Measurements from ENCODE around the gene RIMOC1. TPM values are rescaled to one million over a fixed set of nuclear protein-coding genes. Genes with fewer than 3 reads are reported as not detected.
A peak's percentile ranks its signal among the peaks of the same experiment; 100 is the strongest.

RIMOC1 gene
- total and polyA plus RNA-seq, 9 donors, result 10.5 to 18.2 (median 14.0) TPM

DNA sequence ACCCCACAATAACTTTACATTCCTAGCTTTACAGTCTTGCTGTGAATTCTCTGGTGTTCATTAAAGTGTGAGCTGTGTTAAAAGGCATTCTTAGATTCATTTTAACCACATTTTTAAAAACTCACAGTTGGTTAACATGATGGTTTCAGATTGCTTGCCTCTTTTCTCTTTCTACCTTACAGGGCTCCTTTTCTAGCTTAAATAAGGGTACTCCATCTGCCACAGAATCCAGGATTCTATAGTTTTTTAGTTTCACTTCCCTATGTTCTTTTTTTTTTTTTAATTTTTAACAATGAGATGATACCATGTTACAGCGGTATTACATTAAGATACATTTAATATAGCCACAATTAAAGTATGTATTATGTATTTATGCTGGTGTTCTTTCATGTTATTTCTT, 17.0 kb downstream of the RIMOC1 start:
- Histone ChIP-seq H3K36me3 (ENCODE audit: control insufficient read depth, insufficient read depth, low read length) (peaks cover 15% of the 10 kb centered on the region), H3K9me3 (replicated peaks; ENCODE audit: control insufficient read depth, low read depth, low read length) (no peaks in the 10 kb centered on the region), H3K4me3 (ENCODE audit: low read length) (no peak overlapping the region), H3K4me1 (ENCODE audit: control insufficient read depth, insufficient read depth, low read length) (peaks cover 4% of the 10 kb centered on the region), H3K27me3 (ENCODE audit: control insufficient read depth, insufficient read depth, low read length) (no peaks in the 10 kb centered on the region), H3K27ac (ENCODE audit: low read length) (no peak overlapping the region)
- DNase-seq, result no peak
- no CpG with 5 or more reads among the region's 1 CpG for whole genome bisulfite sequencing (ENCODE audit: insufficient coverage)

DNA sequence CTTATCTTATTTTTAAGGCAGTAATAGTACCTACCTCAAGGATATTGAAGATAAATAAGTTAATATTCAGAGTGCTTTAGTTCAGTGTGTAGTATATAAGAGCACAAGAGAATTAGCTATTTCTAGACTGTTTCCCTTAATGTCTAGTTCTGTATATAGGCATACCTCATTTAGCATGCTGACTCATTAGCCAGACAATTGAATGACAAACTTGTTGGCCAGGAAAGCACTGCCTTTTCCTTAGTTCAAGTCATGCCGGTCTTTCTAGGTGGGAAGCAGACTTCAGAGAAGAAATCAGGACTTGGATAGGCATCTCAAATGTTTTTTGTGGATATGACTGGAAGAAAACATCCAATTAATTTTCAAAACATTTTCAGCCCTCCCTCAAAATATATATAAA, 17.7 kb downstream of the RIMOC1 start:
- Histone ChIP-seq H3K36me3 (ENCODE audit: control insufficient read depth, insufficient read depth, low read length) (peaks cover 15% of the 10 kb centered on the region), H3K27ac (ENCODE audit: low read length) (no peak overlapping the region), H3K4me1 (ENCODE audit: control insufficient read depth, insufficient read depth, low read length) (peaks cover 4% of the 10 kb centered on the region), H3K4me3 (ENCODE audit: low read length) (no peak overlapping the region), H3K27me3 (ENCODE audit: control insufficient read depth, insufficient read depth, low read length) (no peaks in the 10 kb centered on the region), H3K9me3 (replicated peaks; ENCODE audit: control insufficient read depth, low read depth, low read length) (no peaks in the 10 kb centered on the region)
- WGBS (ENCODE audit: insufficient coverage), result no CpG with 5 or more reads among the region's 1 CpG
- DNase-seq, result no peak

DNA sequence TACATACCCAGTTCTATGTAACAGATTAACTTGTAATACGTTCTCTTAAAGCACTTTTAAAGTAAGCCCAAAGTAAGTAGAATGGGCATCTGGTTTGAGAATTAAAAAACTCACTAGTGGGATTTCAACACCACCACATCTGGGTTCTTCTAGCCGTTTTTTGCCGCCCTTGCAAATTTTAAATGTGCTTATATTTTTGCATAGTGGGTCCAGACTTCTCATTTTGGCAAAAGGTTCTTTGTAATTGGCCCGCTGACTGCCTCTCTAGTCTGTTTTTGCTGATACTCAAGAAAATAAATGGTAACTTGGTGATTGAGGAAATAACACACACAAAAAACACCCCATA, 20.4 kb downstream of the RIMOC1 start:
- no peaks in the 10 kb centered on the region for H3K9me3 ChIP-seq (replicated peaks; ENCODE audit: control insufficient read depth, low read depth, low read length)
- H3K36me3 ChIP-seq (ENCODE audit: control insufficient read depth, insufficient read depth, low read length), result peaks cover 2% of the 10 kb centered on the region
- no peaks in the 10 kb centered on the region for H3K27me3 ChIP-seq (ENCODE audit: control insufficient read depth, insufficient read depth, low read length)
- H3K4me3 ChIP-seq (ENCODE audit: low read length), result peak overlapping the region; percentile 75
- DNase-seq, result no peak
- no CpG with 5 or more reads among the region's 4 CpGs for WGBS (ENCODE audit: insufficient coverage)
- peaks cover 4% of the 10 kb centered on the region for H3K4me1 ChIP-seq (ENCODE audit: control insufficient read depth, insufficient read depth, low read length)
- peak overlapping the region; percentile 86 for H3K27ac ChIP-seq (ENCODE audit: low read length)

GRCh38 chr5:41924872-41925554, 20.9 kb downstream of the RIMOC1 start, which contains the start of gene FBXO4:
Gene FBXO4 (plus strand): TSS chr5:41925281. CDS start chr5:41925310, 29 bp downstream.
- Histone ChIP-seq H3K27me3 (ENCODE audit: control insufficient read depth, insufficient read depth, low read length) (no peaks in the 10 kb centered on the region), H3K9me3 (replicated peaks; ENCODE audit: control insufficient read depth, low read depth, low read length) (no peaks in the 10 kb centered on the region), H3K4me3 (ENCODE audit: low read length) (peak within 1 kb of the TSS; percentile 75), H3K27ac (ENCODE audit: low read length) (peak within 1 kb of the TSS; percentile 86), H3K36me3 (ENCODE audit: control insufficient read depth, insufficient read depth, low read length) (no peaks in the 10 kb centered on the region), H3K4me1 (ENCODE audit: control insufficient read depth, insufficient read depth, low read length) (peaks cover 4% of the 10 kb centered on the region)
- under 1% methylated on average over 59 of the region's 60 CpGs for WGBS (ENCODE audit: insufficient coverage)
- peak; percentile 91 for DNase-seq

GRCh38 chr5:41925555-41925951, 21.4 kb downstream of the RIMOC1 start:
- no peaks in the 10 kb centered on the region for H3K9me3 ChIP-seq (replicated peaks; ENCODE audit: control insufficient read depth, low read depth, low read length)
- peak overlapping the region; percentile 86 for H3K27ac ChIP-seq (ENCODE audit: low read length)
- DNase-seq, result peak; percentile 63
- H3K36me3 ChIP-seq (ENCODE audit: control insufficient read depth, insufficient read depth, low read length), result no peaks in the 10 kb centered on the region
- H3K4me3 ChIP-seq (ENCODE audit: low read length), result peak overlapping the region; percentile 75
- WGBS (ENCODE audit: insufficient coverage), result 0% methylated on average over 15 of the region's 18 CpGs
- H3K4me1 ChIP-seq (ENCODE audit: control insufficient read depth, insufficient read depth, low read length), result peaks cover 4% of the 10 kb centered on the region
- H3K27me3 ChIP-seq (ENCODE audit: control insufficient read depth, insufficient read depth, low read length), result no peaks in the 10 kb centered on the region

- no peaks in the 10 kb centered on the region for H3K36me3 ChIP-seq (ENCODE audit: control insufficient read depth, insufficient read depth, low read length)
- WGBS (ENCODE audit: insufficient coverage), result no CpG with 5 or more reads among the region's 4 CpGs
Observed at GRCh38 chr5:41927604-41928003, 23.5 kb downstream of the RIMOC1 start.

GRCh38 chr5:41929035-41929434, 24.9 kb downstream of the RIMOC1 start:
- Histone ChIP-seq H3K36me3 (ENCODE audit: control insufficient read depth, insufficient read depth, low read length) (no peaks in the 10 kb centered on the region), H3K9me3 (replicated peaks; ENCODE audit: control insufficient read depth, low read depth, low read length) (no peaks in the 10 kb centered on the region), H3K4me1 (ENCODE audit: control insufficient read depth, insufficient read depth, low read length) (peaks cover 4% of the 10 kb centered on the region), H3K27me3 (ENCODE audit: control insufficient read depth, insufficient read depth, low read length) (no peaks in the 10 kb centered on the region), H3K4me3 (ENCODE audit: low read length) (no peak overlapping the region), H3K27ac (ENCODE audit: low read length) (no peak overlapping the region)
- DNase-seq, result no peak

More at GRCh38 chr5:41927604-41928003, 23.5 kb downstream of the RIMOC1 start:
- Histone ChIP-seq H3K4me1 (ENCODE audit: control insufficient read depth, insufficient read depth, low read length) (peaks cover 4% of the 10 kb centered on the region), H3K9me3 (replicated peaks; ENCODE audit: control insufficient read depth, low read depth, low read length) (no peaks in the 10 kb centered on the region), H3K27me3 (ENCODE audit: control insufficient read depth, insufficient read depth, low read length) (no peaks in the 10 kb centered on the region), H3K27ac (ENCODE audit: low read length) (no peak overlapping the region), H3K4me3 (ENCODE audit: low read length) (no peak overlapping the region)
- DNase-seq, result no peak

DNA sequence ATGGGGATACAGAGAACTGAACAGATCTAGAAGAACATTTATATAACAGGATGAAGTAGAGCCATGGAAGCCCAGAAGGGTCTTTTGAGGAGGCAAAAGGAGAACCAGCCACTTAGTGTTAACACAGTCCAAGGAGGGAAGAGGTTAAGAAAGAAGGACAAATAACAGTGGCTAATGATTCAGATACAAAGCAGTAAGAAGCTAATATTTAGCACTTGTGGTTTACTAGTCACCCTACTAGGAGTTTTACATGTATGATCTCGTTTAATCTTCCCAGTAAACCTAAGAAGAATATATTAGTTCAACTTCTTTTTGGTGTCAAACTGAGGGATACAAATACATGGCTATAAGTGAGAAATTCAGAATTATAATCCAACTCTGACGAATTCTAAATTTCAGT, 28.6 kb downstream of the RIMOC1 start:
- no peaks in the 10 kb centered on the region for H3K27me3 ChIP-seq (ENCODE audit: control insufficient read depth, insufficient read depth, low read length)
- H3K36me3 ChIP-seq (ENCODE audit: control insufficient read depth, insufficient read depth, low read length), result peaks cover 4% of the 10 kb centered on the region
- H3K4me3 ChIP-seq (ENCODE audit: low read length), result no peak overlapping the region
- H3K9me3 ChIP-seq (replicated peaks; ENCODE audit: control insufficient read depth, low read depth, low read length), result no peaks in the 10 kb centered on the region
- no peaks in the 10 kb centered on the region for H3K4me1 ChIP-seq (ENCODE audit: control insufficient read depth, insufficient read depth, low read length)
- no peak overlapping the region for H3K27ac ChIP-seq (ENCODE audit: low read length)
- DNase-seq, result no peak
- WGBS (ENCODE audit: insufficient coverage), result no CpG with 5 or more reads among the region's 2 CpGs

GRCh38 chr5:41935544-41935943, 31.4 kb downstream of the RIMOC1 start:
- Histone ChIP-seq H3K27ac (ENCODE audit: low read length) (no peak overlapping the region), H3K36me3 (ENCODE audit: control insufficient read depth, insufficient read depth, low read length) (peaks cover 4% of the 10 kb centered on the region), H3K4me3 (ENCODE audit: low read length) (no peak overlapping the region), H3K27me3 (ENCODE audit: control insufficient read depth, insufficient read depth, low read length) (no peaks in the 10 kb centered on the region), H3K4me1 (ENCODE audit: control insufficient read depth, insufficient read depth, low read length) (no peaks in the 10 kb centered on the region), H3K9me3 (replicated peaks; ENCODE audit: control insufficient read depth, low read depth, low read length) (no peaks in the 10 kb centered on the region)
- no peak for DNase-seq

DNA sequence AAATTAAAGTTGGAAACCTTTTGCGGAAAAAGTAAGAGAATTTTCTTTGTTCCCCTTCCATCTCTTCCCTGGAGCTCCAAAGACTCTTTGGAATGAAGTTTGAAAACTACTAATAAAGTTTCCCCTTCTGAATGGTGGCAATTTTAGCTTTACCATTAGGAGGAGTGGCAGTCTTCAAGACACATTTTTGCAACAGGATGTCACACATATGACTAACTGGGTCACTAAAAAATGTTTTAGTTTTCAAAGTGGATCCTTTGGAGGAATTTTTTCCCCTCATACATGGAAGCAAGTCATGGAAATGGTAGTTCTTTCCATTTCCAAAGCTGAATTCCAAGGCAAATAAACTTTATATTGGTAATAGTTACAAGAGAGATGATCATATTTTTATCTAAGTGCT, 36.5 kb downstream of the RIMOC1 start:
- H3K36me3 ChIP-seq (ENCODE audit: control insufficient read depth, insufficient read depth, low read length), result peaks cover under 1% of the 10 kb centered on the region
- no peaks in the 10 kb centered on the region for H3K27me3 ChIP-seq (ENCODE audit: control insufficient read depth, insufficient read depth, low read length)
- no peak overlapping the region for H3K27ac ChIP-seq (ENCODE audit: low read length)
- no peaks in the 10 kb centered on the region for H3K4me1 ChIP-seq (ENCODE audit: control insufficient read depth, insufficient read depth, low read length)
- no peaks in the 10 kb centered on the region for H3K9me3 ChIP-seq (replicated peaks; ENCODE audit: control insufficient read depth, low read depth, low read length)
- WGBS (ENCODE audit: insufficient coverage), result no CpG with 5 or more reads among the region's 1 CpG
- DNase-seq, result no peak
- no peak overlapping the region for H3K4me3 ChIP-seq (ENCODE audit: low read length)

All from muscle of leg (tissue), 11 donors.